Liver (tissue), 9 donors: ENCODE measurements around the gene MMP25. TPM values are rescaled to one million over a fixed set of nuclear protein-coding genes. Genes with fewer than 3 reads are reported as not detected.

Experiments used
- DNase-seq: peaks from one replicate; pipeline ENCODE4 v3.0.0-alpha.2; 2017; ENCODE audit warnings: low spot score
- H3K27ac ChIP-seq, 2 donors: one replicate each; pipeline ENCODE4 v1.7.0; 2013; ENCODE audit warnings: inconsistent platforms in 2 of 2, low read length in 2 of 2, control low read depth in 1 of 2, low read depth in 1 of 2, mild to moderate bottlenecking in 1 of 2
- H3K27me3 ChIP-seq, 4 donors: one replicate each; pipeline versions ENCODE4 v1.6.1 to v1.7.0; 2013; ENCODE audit warnings: low read length in 3 of 4, inconsistent platforms in 1 of 4, mild to moderate bottlenecking in 1 of 4, moderate library complexity in 1 of 4; ENCODE audit not compliant: control insufficient read depth in 4 of 4, insufficient read depth in 4 of 4
- H3K36me3 ChIP-seq, 4 donors: one replicate each; pipeline versions ENCODE4 v1.6.1 to v1.7.0; 2013; ENCODE audit warnings: low read length in 3 of 4, mild to moderate bottlenecking in 3 of 4, low read depth in 1 of 4, moderate library complexity in 1 of 4; ENCODE audit not compliant: control insufficient read depth in 4 of 4, insufficient read depth in 3 of 4
- H3K4me1 ChIP-seq, 4 donors: one replicate each; pipeline versions ENCODE4 v1.6.1 to v1.7.0; 2013; ENCODE audit warnings: low read length in 3 of 4, mild to moderate bottlenecking in 3 of 4, moderate library complexity in 1 of 4; ENCODE audit not compliant: control insufficient read depth in 4 of 4, insufficient read depth in 4 of 4
- H3K4me3 ChIP-seq, 3 donors: one replicate each; pipeline versions ENCODE4 v1.6.1 to v1.7.0; 2013; ENCODE audit warnings: low read length in 3 of 3, control low read depth in 1 of 3, low read depth in 1 of 3, mild to moderate bottlenecking in 1 of 3
- H3K9ac ChIP-seq, 2 donors: one replicate each; pipeline ENCODE4 v1.7.0; 2013; ENCODE audit warnings: low read length in 2 of 2, mild to moderate bottlenecking in 2 of 2, moderate library complexity in 2 of 2, control low read depth in 1 of 2, low read depth in 1 of 2
- H3K9me3 ChIP-seq, 4 donors: one replicate each; pipeline versions ENCODE4 v1.6.1 to v1.7.0; 2013; ENCODE audit warnings: low read length in 3 of 4; ENCODE audit not compliant: control insufficient read depth in 4 of 4
- EGR1 ChIP-seq, 2 donors: IDR thresholded peaks; 2 replicates each; pipeline ENCODE4 v1.6.1; 2016 to 2018; ENCODE audit warnings: antibody characterized with exemption in 2 of 2, low read depth in 2 of 2
- FOXA2 ChIP-seq: IDR thresholded peaks from 2 replicates; pipeline ENCODE4 v1.6.1; 2016; ENCODE audit warnings: antibody characterized with exemption
- GABPA ChIP-seq, 2 donors: IDR thresholded peaks in 1 of 2; conservative IDR thresholded peaks in 1 of 2; 2 replicates each; pipeline ENCODE4 v1.6.1; 2016; ENCODE audit warnings: antibody characterized with exemption in 2 of 2, mild to moderate bottlenecking in 1 of 2, moderate library complexity in 1 of 2
- HNF4A ChIP-seq, 2 donors: conservative IDR thresholded peaks; 2 replicates each; pipeline ENCODE4 v1.6.1; 2016; ENCODE audit warnings: antibody characterized with exemption in 2 of 2, mild to moderate bottlenecking in 2 of 2
- HNF4G ChIP-seq: IDR thresholded peaks from 2 replicates; pipeline ENCODE4 v1.6.1; 2016; ENCODE audit warnings: antibody characterized with exemption
- JUND ChIP-seq, 2 donors: IDR thresholded peaks; 2 replicates each; pipeline ENCODE4 v1.6.1; 2016; ENCODE audit warnings: antibody characterized with exemption in 2 of 2
- NR2F2 ChIP-seq: IDR thresholded peaks from 2 replicates; pipeline ENCODE4 v1.6.1; 2016; ENCODE audit warnings: antibody characterized with exemption
- REST ChIP-seq: IDR thresholded peaks from 2 replicates; pipeline ENCODE4 v1.6.1; 2016; ENCODE audit warnings: antibody characterized with exemption, mild to moderate bottlenecking
- SP1 ChIP-seq: IDR thresholded peaks from 2 replicates; pipeline ENCODE4 v1.6.1; 2018; ENCODE audit warnings: antibody characterized with exemption, mild to moderate bottlenecking
- TAF1 ChIP-seq: conservative IDR thresholded peaks from 2 replicates; pipeline ENCODE4 v1.6.1; 2016; ENCODE audit warnings: antibody characterized with exemption, mild to moderate bottlenecking
- YY1 ChIP-seq: IDR thresholded peaks from 2 replicates; pipeline ENCODE4 v1.6.1; 2016; ENCODE audit warnings: antibody characterized with exemption, mild to moderate bottlenecking
- ZBTB33 ChIP-seq: IDR thresholded peaks from 2 replicates; pipeline ENCODE4 v1.6.1; 2016; ENCODE audit warnings: antibody characterized with exemption
- WGBS: extraction: QIAGEN DNeasy Blood & Tissue Kit; methylation state at CpG from one replicate; pipeline ENCODE4 v1.1.7; 2013; 5-methylcytosine and 5-hydroxymethylcytosine counted together
- polyA plus RNA-seq, 2 donors: library from polyadenylated mRNA; stranded (reverse) in 1 of 2; unstranded in 1 of 2; fragments of 200-250 nt in 1 of 2; fragments of >200 nt in 1 of 2; fragmentation: Nextera tagmentation in 1 of 2; extraction: Ambion mirVana in 1 of 2; gene quantifications; one replicate each; pipeline versions ENCODE4 v1.2.1 to v1.2.3, GENCODE V29; 2013 to 2015
- total RNA-seq, 2 donors: library from RNA; depleted of rRNA; stranded (reverse); fragments of >200 nt; gene quantifications; one replicate each; pipeline ENCODE4 v1.2.3, GENCODE V29; 2014
- TF ChIP-seq, protein P1 (sequence below): IDR thresholded peaks from 2 replicates; pipeline ENCODE4 v1.6.1; 2016; ENCODE audit warnings: antibody characterized with exemption
- donor health status: healthy.
- donor health status: healthy.
- donor health status: healthy.
- donor health status: healthy.
- donor health status: healthy.

MMP25 gene
- total and polyA plus RNA-seq, 4 donors: 0.47 to 2.7 (median 0.96) TPM

DNA sequence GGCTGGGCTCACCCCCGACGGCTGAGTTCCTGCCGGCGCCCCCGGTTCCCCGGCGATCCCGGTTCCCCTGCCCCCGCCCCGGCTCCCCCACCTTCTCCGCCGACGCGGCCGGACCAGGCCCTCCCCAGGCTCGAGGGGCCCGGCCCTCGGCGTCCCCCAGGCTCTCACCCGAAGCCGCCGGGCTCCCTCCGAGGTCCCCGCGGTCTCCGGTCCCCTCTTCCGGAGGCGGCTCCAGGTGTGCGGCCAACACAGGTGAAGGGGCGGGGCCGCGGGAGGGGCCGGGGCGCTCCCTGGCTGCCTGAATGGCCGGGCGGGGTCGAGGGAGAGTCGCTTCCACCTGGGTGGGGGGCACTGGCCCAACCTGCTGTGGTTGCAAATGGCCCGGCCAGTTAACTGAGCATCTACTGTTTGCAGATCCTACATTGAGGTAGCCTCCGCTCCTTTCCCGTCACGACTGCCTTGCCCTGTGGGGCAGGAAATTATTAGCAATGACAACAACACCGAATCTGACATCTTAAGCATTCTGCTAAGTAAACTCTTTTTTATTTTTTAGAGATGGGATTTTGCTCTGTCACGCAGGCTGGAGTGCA lies 9.5 kb upstream of the MMP25 start, which contains the start of gene BICDL2 (continued):
- TF ChIP-seq REST (no peak), FOXA2 (no peak), NR2F2 (no peak), JUND (IDR thresholded peaks at IDR 0.05) (no peak), ZBTB33 (no peak), EGR1 (IDR thresholded peaks at IDR 0.05; ENCODE audit: low read depth in 2 of 2) (no peak), YY1 (no peak), GABPA (IDR thresholded peaks at IDR 0.05 in 1 of 2, conservative IDR thresholded peaks at IDR 0.05 in 1 of 2) (no peak)

DNA sequence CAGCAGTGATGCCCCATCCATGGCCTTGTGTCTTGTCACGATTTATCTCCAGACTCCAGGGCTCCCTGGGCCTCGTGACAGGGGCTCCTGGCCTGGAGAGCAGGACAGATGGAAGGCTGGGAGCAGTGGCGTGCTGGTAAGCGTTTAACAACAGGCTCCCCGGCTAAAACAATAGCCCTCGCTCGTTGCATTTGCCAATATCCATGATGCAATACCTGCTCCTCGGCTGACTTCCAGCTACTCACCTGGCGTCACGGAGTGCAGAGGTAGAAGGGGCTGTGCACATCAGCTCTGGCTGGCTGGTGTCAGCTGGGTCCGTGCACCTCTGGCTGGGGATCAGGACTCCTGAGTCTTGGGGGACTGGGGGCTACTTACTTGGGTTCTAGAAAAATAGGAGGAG lies 8.1 kb upstream of the MMP25 start:
- Histone ChIP-seq H3K9me3 (no peaks in the 10 kb centered on the region), H3K27ac (no peak overlapping the region), H3K4me1 (peaks cover 0 to 4% (median 0%) of the 10 kb centered on the region in 4 donors), H3K4me3 (no peak overlapping the region), H3K9ac (no peak overlapping the region), H3K36me3 (no peaks in the 10 kb centered on the region), H3K27me3 (peaks cover 0 to 8% (median 5%) of the 10 kb centered on the region in 4 donors)
- no peak for DNase-seq
- WGBS: 22% methylated on average over 11 of the region's 11 CpGs
- TF ChIP-seq EGR1 (IDR thresholded peaks at IDR 0.05; ENCODE audit: low read depth in 2 of 2) (no peak), TAF1 (no peak)
- TF ChIP-seq, protein P1, sequence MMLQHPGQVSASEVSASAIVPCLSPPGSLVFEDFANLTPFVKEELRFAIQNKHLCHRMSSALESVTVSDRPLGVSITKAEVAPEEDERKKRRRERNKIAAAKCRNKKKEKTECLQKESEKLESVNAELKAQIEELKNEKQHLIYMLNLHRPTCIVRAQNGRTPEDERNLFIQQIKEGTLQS: peak; percentile 76

GRCh38 chr16:3038896-3039295 lies 7.5 kb upstream of the MMP25 start:
- H3K27me3 ChIP-seq: peaks cover 0 to 8% (median 7%) of the 10 kb centered on the region in 4 donors
- H3K9me3 ChIP-seq: no peaks in the 10 kb centered on the region
- TF ChIP-seq TAF1: no peak
- TF ChIP-seq GABPA (IDR thresholded peaks at IDR 0.05 in 1 of 2, conservative IDR thresholded peaks at IDR 0.05 in 1 of 2): no peak
- no peak for TF ChIP-seq HNF4A (conservative IDR thresholded peaks at IDR 0.05)
- TF ChIP-seq EGR1 (IDR thresholded peaks at IDR 0.05; ENCODE audit: low read depth in 2 of 2): no peak
- TF ChIP-seq, protein P1: no peak
- no peak for TF ChIP-seq HNF4G
- no peak for TF ChIP-seq SP1
- no peak overlapping the region for H3K4me3 ChIP-seq
- H3K9ac ChIP-seq: no peak overlapping the region
- DNase-seq: no peak
- H3K36me3 ChIP-seq: no peaks in the 10 kb centered on the region
- peaks cover 0 to 4% (median 0%) of the 10 kb centered on the region in 4 donors for H3K4me1 ChIP-seq
- WGBS: 73% methylated on average over 5 of the region's 5 CpGs
- no peak overlapping the region for H3K27ac ChIP-seq
